GM12892 (cell line): ENCODE data around the gene INO80C.

Experiments used
- POLR2A ChIP-seq: IDR thresholded peaks from 2 replicates; pipeline ENCODE4 v1.6.1; 2011; ENCODE audit warnings: low read depth, low read length, control low read depth
- POLR2AphosphoS5 ChIP-seq: IDR thresholded peaks from 2 replicates; pipeline ENCODE4 v1.6.1; 2011; ENCODE audit warnings: low read depth, low read length, control low read depth

DNA sequence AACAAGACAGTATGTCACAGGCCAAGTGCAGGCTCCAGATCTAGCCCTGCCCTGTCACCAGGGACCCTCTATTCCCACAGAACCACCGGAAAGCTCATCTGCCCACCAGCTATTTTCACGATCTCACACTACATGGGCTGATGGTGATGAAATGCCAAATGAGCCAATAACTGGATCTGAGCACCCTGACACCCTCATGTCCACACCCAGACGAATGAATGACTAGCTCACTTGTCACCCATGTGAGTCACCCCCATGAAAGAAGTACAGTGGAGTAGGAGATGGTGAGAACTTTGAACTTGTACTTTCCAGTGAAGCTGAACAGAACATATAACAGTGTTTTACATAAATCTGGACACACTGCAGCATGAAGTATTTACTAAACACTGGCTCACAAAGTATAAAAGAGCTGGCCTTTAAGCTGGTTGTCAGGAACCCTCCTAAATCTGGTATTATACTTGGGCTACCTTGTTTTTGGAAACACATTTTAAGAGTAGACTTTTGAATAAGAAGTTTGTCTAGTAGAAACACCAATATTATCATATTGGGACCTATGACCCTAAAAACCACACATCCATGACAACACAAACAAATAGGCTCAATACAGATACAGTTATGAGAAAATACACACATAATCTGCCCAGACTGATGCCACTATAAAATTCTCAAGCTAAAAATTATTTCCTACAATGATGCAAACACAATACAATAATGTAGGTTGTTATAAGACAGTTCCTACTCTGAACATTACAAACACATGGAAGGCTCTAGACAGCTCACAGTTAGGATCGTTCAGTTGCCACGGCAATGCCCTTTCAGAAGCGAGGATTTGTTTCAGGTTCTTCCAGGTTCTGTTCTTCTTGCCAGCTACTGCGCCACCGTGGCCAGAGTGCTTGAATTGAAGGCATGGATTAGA is 19.0 kb downstream of the INO80C start:
- no peak for TF ChIP-seq POLR2AphosphoS5
- TF ChIP-seq POLR2A: no peak
